Stimulated activated CD8-positive, alpha-beta memory T cell treated with anti-CD3 and anti-CD28 coated beads, Interleukin-2, amount 100 ng/mL, for 1 hour (primary cell): ENCODE data around the gene ZFY.
"Not testable (repeated sequence)": the region's sequence is repeated elsewhere in the genome, so short reads cannot be mapped to it uniquely, and the experiment has no call there.

Experiments used
- DNase-seq, 2 donors: peaks; one replicate each; pipeline ENCODE4 v3.0.0-alpha.2; 2020; ENCODE audit warnings: low read depth in 2 of 2

ZFY gene

GRCh38 chrY:2973110-2973751, 38.0 kb downstream of the ZFY start:
- no peak for DNase-seq

- DNase-seq, result no peak
These were observed 44.1 kb downstream of the ZFY start for GRCh38 chrY:2979283-2979682.

- DNase-seq, result no peak
These were observed 49.3 kb downstream of the ZFY start for GRCh38 chrY:2984491-2984890.

- not testable (repeated sequence) for DNase-seq
These were observed 52.0 kb downstream of the ZFY start for GRCh38 chrY:2987178-2987577.

GRCh38 chrY:2997369-2997768, 62.2 kb downstream of the ZFY start:
- not testable (repeated sequence) for DNase-seq

- no peak for DNase-seq
These were observed 67.0 kb downstream of the ZFY start for GRCh38 chrY:3002190-3002589.

- no peak for DNase-seq
These were observed 67.7 kb downstream of the ZFY start for GRCh38 chrY:3002680-3003515.

- no peak for DNase-seq
These were observed 68.3 kb downstream of the ZFY start for GRCh38 chrY:3003516-3003830.

- no peak for DNase-seq
These were observed 68.7 kb downstream of the ZFY start for GRCh38 chrY:3003846-3004245.

- DNase-seq, result not testable (repeated sequence)
These were observed 70.8 kb downstream of the ZFY start for GRCh38 chrY:3006031-3006430.

GRCh38 chrY:3007967-3008366, 72.8 kb downstream of the ZFY start:
- DNase-seq, result no peak

- no peak for DNase-seq
These were observed 77.0 kb downstream of the ZFY start for GRCh38 chrY:3012226-3012625.

GRCh38 chrY:3016594-3016993, 81.4 kb downstream of the ZFY start:
- no peak for DNase-seq

GRCh38 chrY:3018546-3018945, 83.4 kb downstream of the ZFY start:
- no peak for DNase-seq

- no peak for DNase-seq
These were observed 84.4 kb downstream of the ZFY start for GRCh38 chrY:3019584-3019983.

- DNase-seq, result no peak
These were observed 86.0 kb downstream of the ZFY start for GRCh38 chrY:3021176-3021575.

- no peak for DNase-seq
These were observed 88.4 kb downstream of the ZFY start for GRCh38 chrY:3023606-3024005.

- no peak for DNase-seq
These were observed 90.2 kb downstream of the ZFY start for GRCh38 chrY:3025357-3025756.
